Hepatic stellate cell (primary cell): ENCODE data around the gene LYPD6B.

Experiments
- DNase-seq: peaks from one replicate; pipeline ENCODE4 v3.0.0; 2011; ENCODE audit warnings: low spot score

The LYPD6B gene

GRCh38 chr2:149012545-149012944 is 26.0 kb upstream of the LYPD6B start:
- DNase-seq = no peak

- DNase-seq = no peak
Observed at GRCh38 chr2:149015501-149015900, 23.0 kb upstream of the LYPD6B start.

GRCh38 chr2:149015926-149016563 is 22.5 kb upstream of the LYPD6B start:
- DNase-seq = no peak

- peak; percentile 78 for DNase-seq
Observed at GRCh38 chr2:149017116-149017985, 21.1 kb upstream of the LYPD6B start.

GRCh38 chr2:149018981-149019380 is 19.5 kb upstream of the LYPD6B start:
- DNase-seq = no peak

- no peak for DNase-seq
Observed at GRCh38 chr2:149019768-149020167, 18.7 kb upstream of the LYPD6B start.

- no peak for DNase-seq
Observed at GRCh38 chr2:149020432-149020851, 18.1 kb upstream of the LYPD6B start.

- DNase-seq = no peak
Observed at GRCh38 chr2:149021271-149021719, 17.2 kb upstream of the LYPD6B start.

GRCh38 chr2:149021761-149022160 is 16.7 kb upstream of the LYPD6B start:
- DNase-seq = no peak

GRCh38 chr2:149023091-149023490 is 15.4 kb upstream of the LYPD6B start:
- DNase-seq = no peak

- DNase-seq = no peak
Observed at GRCh38 chr2:149027590-149028250, 10.8 kb upstream of the LYPD6B start.

GRCh38 chr2:149028377-149028776 is 10.1 kb upstream of the LYPD6B start:
- no peak for DNase-seq

- no peak for DNase-seq
Observed at GRCh38 chr2:149028891-149029290, 9.6 kb upstream of the LYPD6B start.

- DNase-seq = no peak
Observed at GRCh38 chr2:149029307-149029965, 9.1 kb upstream of the LYPD6B start.

- DNase-seq = no peak
Observed at GRCh38 chr2:149031396-149031795, 7.1 kb upstream of the LYPD6B start.

GRCh38 chr2:149033716-149034115 is 4.8 kb upstream of the LYPD6B start:
- DNase-seq = no peak

- no peak for DNase-seq
Observed at GRCh38 chr2:149034406-149034805, 4.1 kb upstream of the LYPD6B start.

GRCh38 chr2:149036507-149037293 is 1.8 kb upstream of the LYPD6B start:
- no peak for DNase-seq

GRCh38 chr2:149037851-149038250 is 648 bp upstream of the LYPD6B start:
- no peak for DNase-seq

GRCh38 chr2:149039213-149039724 is 770 bp downstream of the LYPD6B start:
- DNase-seq = no peak

GRCh38 chr2:149040451-149040850 is 2.0 kb downstream of the LYPD6B start:
- no peak for DNase-seq
